ENCODE data around the gene CCDC74B. TPM values are rescaled to one million over a fixed set of nuclear protein-coding genes. Genes with fewer than 3 reads are reported as not detected.

Gene CCDC74B
- total RNA-seq, 1 experiment from 2014 or later: 2.1 TPM

- BruUV-seq (replicated peaks): no TSS peak
- peaks cover 17% of the 10 kb centered on the region for H3K4me1 Mint-ChIP-seq (ENCODE audit: low read depth, unreplicated experiment)
- CTCF ChIA-PET: no interaction called here
- intact Hi-C loops (cut with micrococcal nuclease; ENCODE audit: unreplicated experiment): loop anchor here (10.0 kb wide), 1 partner anchor 58 kb away; no protein-coding TSS in a partner anchor
- H3K4me3 Mint-ChIP-seq (ENCODE audit: low read depth, unreplicated experiment): no peak overlapping the region
- no peaks in the 10 kb centered on the region for H3K9me3 Mint-ChIP-seq (ENCODE audit: low read depth, unreplicated experiment)
- peaks cover 24% of the 10 kb centered on the region for H3K36me3 Mint-ChIP-seq (ENCODE audit: insufficient read depth, unreplicated experiment)
- H3K27ac Mint-ChIP-seq (ENCODE audit: unreplicated experiment): no peak overlapping the region
- TF ChIP-seq CTCF (IDR thresholded peaks at IDR 0.05; ENCODE audit: unreplicated experiment): no peak
- DNase-seq: no peak
- no peaks in the 10 kb centered on the region for H3K27me3 Mint-ChIP-seq (ENCODE audit: unreplicated experiment)
Measured at GRCh38 chr2:130187268-130187667, 42.4 kb upstream of the CCDC74B start.

- CTCF ChIA-PET: no interaction called here
Measured at GRCh38 chr2:130186391-130186790, 41.5 kb upstream of the CCDC74B start.

GRCh38 chr2:130185896-130186295 is 41.0 kb upstream of the CCDC74B start:
- intact Hi-C loops (cut with micrococcal nuclease; ENCODE audit: unreplicated experiment): loop anchor here (10.0 kb wide), 1 partner anchor 59 kb away; no protein-coding TSS in a partner anchor
- no TSS peak for BruUV-seq (replicated peaks)
- H3K27me3 Mint-ChIP-seq (ENCODE audit: unreplicated experiment): no peaks in the 10 kb centered on the region
- CTCF ChIA-PET: interaction anchor here (0.7 kb wide), 1 partner anchor 319 kb away, joined by 4 read pairs; no protein-coding TSS in a partner anchor
- H3K36me3 Mint-ChIP-seq (ENCODE audit: insufficient read depth, unreplicated experiment): peaks cover 29% of the 10 kb centered on the region
- H3K27ac Mint-ChIP-seq (ENCODE audit: unreplicated experiment): no peak overlapping the region
- peaks cover 17% of the 10 kb centered on the region for H3K4me1 Mint-ChIP-seq (ENCODE audit: low read depth, unreplicated experiment)
- no peak for DNase-seq
- no peak for TF ChIP-seq CTCF (IDR thresholded peaks at IDR 0.05; ENCODE audit: unreplicated experiment)
- no peak overlapping the region for H3K4me3 Mint-ChIP-seq (ENCODE audit: low read depth, unreplicated experiment)
- no peaks in the 10 kb centered on the region for H3K9me3 Mint-ChIP-seq (ENCODE audit: low read depth, unreplicated experiment)

More at GRCh38 chr2:130186391-130186790, 41.5 kb upstream of the CCDC74B start:
- DNase-seq: no peak
- Mint-ChIP-seq H3K36me3 (ENCODE audit: insufficient read depth, unreplicated experiment) (peaks cover 28% of the 10 kb centered on the region), H3K27me3 (ENCODE audit: unreplicated experiment) (no peaks in the 10 kb centered on the region), H3K27ac (ENCODE audit: unreplicated experiment) (no peak overlapping the region), H3K4me3 (ENCODE audit: low read depth, unreplicated experiment) (no peak overlapping the region), H3K4me1 (ENCODE audit: low read depth, unreplicated experiment) (peaks cover 17% of the 10 kb centered on the region), H3K9me3 (ENCODE audit: low read depth, unreplicated experiment) (no peaks in the 10 kb centered on the region)
- intact Hi-C loops (cut with micrococcal nuclease; ENCODE audit: unreplicated experiment): loop anchor here (10.0 kb wide), 1 partner anchor 58 kb away; no protein-coding TSS in a partner anchor
- BruUV-seq (replicated peaks): no TSS peak
- TF ChIP-seq CTCF (IDR thresholded peaks at IDR 0.05; ENCODE audit: unreplicated experiment): no peak

GRCh38 chr2:130185436-130185835 is 40.5 kb upstream of the CCDC74B start:
- peaks cover 33% of the 10 kb centered on the region for H3K36me3 Mint-ChIP-seq (ENCODE audit: insufficient read depth, unreplicated experiment)
- no peaks in the 10 kb centered on the region for H3K27me3 Mint-ChIP-seq (ENCODE audit: unreplicated experiment)
- H3K4me3 Mint-ChIP-seq (ENCODE audit: low read depth, unreplicated experiment): no peak overlapping the region
- no peak for DNase-seq
- CTCF ChIA-PET: interaction anchor here (0.7 kb wide), 1 partner anchor 319 kb away, joined by 4 read pairs; no protein-coding TSS in a partner anchor
- no peaks in the 10 kb centered on the region for H3K9me3 Mint-ChIP-seq (ENCODE audit: low read depth, unreplicated experiment)
- TF ChIP-seq CTCF (IDR thresholded peaks at IDR 0.05; ENCODE audit: unreplicated experiment): no peak
- peaks cover 17% of the 10 kb centered on the region for H3K4me1 Mint-ChIP-seq (ENCODE audit: low read depth, unreplicated experiment)
- BruUV-seq (replicated peaks): no TSS peak
- H3K27ac Mint-ChIP-seq (ENCODE audit: unreplicated experiment): no peak overlapping the region
- intact Hi-C loops (cut with micrococcal nuclease; ENCODE audit: unreplicated experiment): loop anchor here (10.0 kb wide), 1 partner anchor 59 kb away; no protein-coding TSS in a partner anchor
